GM12864 (cell line): ENCODE measurements around the gene KATNBL1.

Source experiments
- DNase-seq: peaks from one replicate; pipeline ENCODE4 v3.0.0-alpha.2; 2011; ENCODE audit warnings: low read depth
- H3K4me3 ChIP-seq: 2 replicates; pipeline ENCODE4 v1.5.1; 2011; ENCODE audit warnings: mild to moderate bottlenecking, low read depth, low read length, control low read depth
- CTCF ChIP-seq: IDR thresholded peaks from 2 replicates; pipeline ENCODE4 v1.5.1; 2011; ENCODE audit warnings: low read depth, mild to moderate bottlenecking, moderate library complexity, low read length, control low read depth, inconsistent platforms; ENCODE audit errors: missing control alignments

Gene KATNBL1

GRCh38 chr15:34161329-34161963, 48.5 kb downstream of the KATNBL1 start:
- no peak for TF ChIP-seq CTCF
- no peak for DNase-seq

GRCh38 chr15:34160735-34161134, 49.2 kb downstream of the KATNBL1 start:
- no peak overlapping the region for H3K4me3 ChIP-seq
- TF ChIP-seq CTCF = no peak
- no peak for DNase-seq

More at GRCh38 chr15:34161329-34161963, 48.5 kb downstream of the KATNBL1 start:
- no peak overlapping the region for H3K4me3 ChIP-seq

- no peak overlapping the region for H3K4me3 ChIP-seq
- TF ChIP-seq CTCF = no peak
- no peak for DNase-seq
Observed at GRCh38 chr15:34158355-34158754, 51.5 kb downstream of the KATNBL1 start.

GRCh38 chr15:34155859-34156258, 54.0 kb downstream of the KATNBL1 start:
- DNase-seq = no peak
- no peak for TF ChIP-seq CTCF
- no peak overlapping the region for H3K4me3 ChIP-seq

GRCh38 chr15:34154725-34155204, 55.1 kb downstream of the KATNBL1 start:
- H3K4me3 ChIP-seq = no peak overlapping the region
- no peak for TF ChIP-seq CTCF

GRCh38 chr15:34147371-34148140, 62.3 kb downstream of the KATNBL1 start:
- no peak for DNase-seq
- H3K4me3 ChIP-seq = no peak overlapping the region
- TF ChIP-seq CTCF = no peak

More at GRCh38 chr15:34154725-34155204, 55.1 kb downstream of the KATNBL1 start:
- DNase-seq = no peak

GRCh38 chr15:34133511-34133910, 76.4 kb downstream of the KATNBL1 start:
- TF ChIP-seq CTCF = no peak
- no peak for DNase-seq

More at GRCh38 chr15:34133511-34133910, 76.4 kb downstream of the KATNBL1 start:
- H3K4me3 ChIP-seq = no peak overlapping the region
